22Rv1 (cell line): ENCODE data around the gene VTI1A.

ENCODE experiments used
- H3K27ac ChIP-seq: fragments of 450-650 bp; 2 replicates; pipeline ENCODE4 v1.5.1; 2017
- CTCF ChIP-seq: fragments of 450-650 bp; IDR thresholded peaks from 2 replicates; pipeline ENCODE4 v1.5.1; 2017; ENCODE audit warnings: mild to moderate bottlenecking
- ZFX ChIP-seq: fragments of 450-650 bp; IDR thresholded peaks from 2 replicates; pipeline ENCODE4 v1.6.1; 2017; ENCODE audit warnings: antibody characterized with exemption, borderline replicate concordance

VTI1A gene

GRCh38 chr10:112752288-112752687, 305.3 kb downstream of the VTI1A start:
- no peak overlapping the region for H3K27ac ChIP-seq
- TF ChIP-seq CTCF (no peak), ZFX (no peak)

GRCh38 chr10:112753961-112754411, 307.0 kb downstream of the VTI1A start:
- no peak overlapping the region for H3K27ac ChIP-seq
- TF ChIP-seq ZFX: no peak
- no peak for TF ChIP-seq CTCF

- no peak overlapping the region for H3K27ac ChIP-seq
Measured at GRCh38 chr10:112755446-112756234, 308.6 kb downstream of the VTI1A start.

GRCh38 chr10:112756235-112756527, 309.2 kb downstream of the VTI1A start:
- TF ChIP-seq ZFX: no peak
- no peak for TF ChIP-seq CTCF
- no peak overlapping the region for H3K27ac ChIP-seq

More at GRCh38 chr10:112755446-112756234, 308.6 kb downstream of the VTI1A start:
- TF ChIP-seq CTCF: no peak

- TF ChIP-seq CTCF: no peak
- TF ChIP-seq ZFX: no peak
- no peak overlapping the region for H3K27ac ChIP-seq
Measured at GRCh38 chr10:112758961-112759360, 311.9 kb downstream of the VTI1A start.

GRCh38 chr10:112759496-112759895, 312.5 kb downstream of the VTI1A start:
- TF ChIP-seq ZFX: no peak
- H3K27ac ChIP-seq: no peak overlapping the region

GRCh38 chr10:112761256-112761655, 314.2 kb downstream of the VTI1A start:
- TF ChIP-seq ZFX (no peak), CTCF (no peak)
- H3K27ac ChIP-seq: no peak overlapping the region
